HEK293 (cell line): ENCODE results near the gene ANGPTL2.

Experiments
- CTCF ChIA-PET: fragments of 350-600 bp; formaldehyde crosslinking; extraction: SDS; loops from one replicate; lab custom pipeline; 2021; ENCODE audit warnings: antibody characterized with exemption; lab: Yijun Ruan, JAX
- POLR2A ChIA-PET: fragments of 300-600 bp; formaldehyde crosslinking; extraction: SDS; loops from one replicate; lab custom pipeline; 2020; ENCODE audit warnings: antibody characterized with exemption, inconsistent platforms; lab: Yijun Ruan, JAX
- H3K27ac ChIP-seq: fragments of 200-500 bp; sonication (Bioruptor generic); 2 replicates; pipeline ENCODE4 v1.5.1; 2014; ENCODE audit warnings: low read depth, low read length, control low read depth, inconsistent platforms; ENCODE audit errors: extremely low read depth
- H3K36me3 ChIP-seq, 2 experiments: fragments of 200-500 bp in 1 of 2; sonication (Bioruptor generic) in 1 of 2; 1 replicate in 1 of 2; 2 replicates in 1 of 2; pipeline ENCODE4 v1.5.1; 2014 to 2017; ENCODE audit warnings: inconsistent platforms in 2 of 2, low read length in 2 of 2; ENCODE audit not compliant: control insufficient read depth in 2 of 2, insufficient read depth in 1 of 2
- H3K4me1 ChIP-seq: fragments of 200-500 bp; sonication (Bioruptor generic); 2 replicates; pipeline ENCODE4 v1.5.1; 2014; ENCODE audit warnings: mild to moderate bottlenecking, low read length, inconsistent platforms; ENCODE audit not compliant: control insufficient read depth, insufficient read depth
- H3K4me3 ChIP-seq: 2 replicates; pipeline ENCODE4 v1.5.1; 2011; ENCODE audit warnings: low read depth, mild to moderate bottlenecking, control low read depth, low read length, moderate library complexity
- H3K9me3 ChIP-seq: fragments of 200-500 bp; sonication (Bioruptor generic); 2 replicates; pipeline ENCODE4 v1.5.1; 2014; ENCODE audit warnings: low read depth, low read length, inconsistent platforms; ENCODE audit not compliant: control insufficient read depth, insufficient read depth
- BCL11A ChIP-seq: fragments of 450-650 bp; formaldehyde crosslinking; IDR thresholded peaks from 2 replicates; pipeline ENCODE4 v1.5.1; 2016; ENCODE audit warnings: low read depth, missing biosample characterization, missing genetic modification characterization
- BCL6B ChIP-seq: fragments of 450-650 bp; formaldehyde crosslinking; IDR thresholded peaks from 2 replicates; pipeline ENCODE4 v1.5.1; 2017; ENCODE audit warnings: missing biosample characterization, missing genetic modification characterization
- FEZF1 ChIP-seq: fragments of 450-650 bp; formaldehyde crosslinking; IDR thresholded peaks from 2 replicates; pipeline ENCODE4 v1.5.1; 2016; ENCODE audit warnings: missing biosample characterization, missing genetic modification characterization
- GLI4 ChIP-seq: fragments of 450-650 bp; formaldehyde crosslinking; IDR thresholded peaks from 2 replicates; pipeline ENCODE4 v1.5.1; 2016; ENCODE audit warnings: missing biosample characterization, missing genetic modification characterization
- INSM2 ChIP-seq: fragments of 450-650 bp; formaldehyde crosslinking; IDR thresholded peaks from 2 replicates; pipeline ENCODE4 v1.5.1; 2016; ENCODE audit warnings: missing biosample characterization, missing genetic modification characterization
- TCF7L2 ChIP-seq: IDR thresholded peaks from 2 replicates; pipeline ENCODE4 v1.6.1; 2011; ENCODE audit warnings: low read depth, mild to moderate bottlenecking, inconsistent platforms, low read length, moderate library complexity, borderline replicate concordance
- TRIM28 ChIP-seq: IDR thresholded peaks from 2 replicates; pipeline ENCODE4 v1.6.1; 2011; ENCODE audit warnings: low read length, control low read depth, borderline replicate concordance
- ZBTB17 ChIP-seq: fragments of 450-650 bp; formaldehyde crosslinking; IDR thresholded peaks from 2 replicates; pipeline ENCODE4 v1.5.1; 2016; ENCODE audit warnings: missing biosample characterization, missing genetic modification characterization
- ZNF10 ChIP-seq: fragments of 450-650 bp; formaldehyde crosslinking; IDR thresholded peaks from 2 replicates; pipeline ENCODE4 v1.5.1; 2017; ENCODE audit warnings: missing biosample characterization, missing genetic modification characterization
- ZNF140 ChIP-seq: fragments of 450-650 bp; formaldehyde crosslinking; IDR thresholded peaks from 2 replicates; pipeline ENCODE4 v1.5.1; 2016; ENCODE audit warnings: missing biosample characterization, missing genetic modification characterization
- ZNF174 ChIP-seq: fragments of 450-650 bp; formaldehyde crosslinking; IDR thresholded peaks from 2 replicates; pipeline ENCODE4 v1.5.0; 2017; ENCODE audit warnings: missing biosample characterization, mild to moderate bottlenecking, missing genetic modification characterization
- ZNF239 ChIP-seq: fragments of 450-650 bp; formaldehyde crosslinking; IDR thresholded peaks from 2 replicates; pipeline ENCODE4 v1.5.1; 2016; ENCODE audit warnings: missing biosample characterization, missing genetic modification characterization
- ZNF26 ChIP-seq: fragments of 450-650 bp; formaldehyde crosslinking; IDR thresholded peaks from 2 replicates; pipeline ENCODE4 v1.5.1; 2016; ENCODE audit warnings: missing biosample characterization, missing genetic modification characterization
- ZNF335 ChIP-seq: fragments of 450-650 bp; formaldehyde crosslinking; conservative IDR thresholded peaks from 2 replicates; pipeline ENCODE4 v1.5.1; 2016; ENCODE audit warnings: missing biosample characterization, missing genetic modification characterization
- ZNF423 ChIP-seq: fragments of 450-650 bp; formaldehyde crosslinking; IDR thresholded peaks from 2 replicates; pipeline ENCODE4 v1.5.1; 2016; ENCODE audit warnings: missing biosample characterization, missing genetic modification characterization
- ZNF48 ChIP-seq: fragments of 450-650 bp; formaldehyde crosslinking; IDR thresholded peaks from 2 replicates; pipeline ENCODE4 v1.5.1; 2016; ENCODE audit warnings: missing biosample characterization, missing genetic modification characterization
- ZNF510 ChIP-seq: fragments of 450-650 bp; formaldehyde crosslinking; IDR thresholded peaks from 2 replicates; pipeline ENCODE4 v1.5.1; 2018; ENCODE audit warnings: mild to moderate bottlenecking, missing genetic modification characterization, missing biosample characterization; ENCODE audit not compliant: insufficient replicate concordance
- ZNF530 ChIP-seq: fragments of 450-650 bp; formaldehyde crosslinking; IDR thresholded peaks from 2 replicates; pipeline ENCODE4 v1.5.1; 2016; ENCODE audit warnings: low read depth, missing biosample characterization, missing genetic modification characterization
- ZNF596 ChIP-seq: fragments of 450-650 bp; IDR thresholded peaks from 2 replicates; pipeline ENCODE4 v1.5.0; 2018; ENCODE audit warnings: missing biosample characterization, mild to moderate bottlenecking, missing genetic modification characterization, moderate library complexity
- ZNF645 ChIP-seq: fragments of 450-650 bp; formaldehyde crosslinking; IDR thresholded peaks from 2 replicates; pipeline ENCODE4; 2016; ENCODE audit warnings: missing biosample characterization, missing genetic modification characterization
- ZNF776 ChIP-seq: fragments of 450-650 bp; formaldehyde crosslinking; IDR thresholded peaks from 2 replicates; pipeline ENCODE4 v1.5.0; 2017; ENCODE audit warnings: missing biosample characterization, missing genetic modification characterization, borderline replicate concordance
- ZNF785 ChIP-seq: fragments of 450-650 bp; formaldehyde crosslinking; IDR thresholded peaks from 2 replicates; pipeline ENCODE4 v1.5.1; 2016; ENCODE audit warnings: missing biosample characterization, missing genetic modification characterization
- ZSCAN5A ChIP-seq: fragments of 450-650 bp; formaldehyde crosslinking; IDR thresholded peaks from 2 replicates; pipeline ENCODE4 v1.5.1; 2016; ENCODE audit warnings: missing biosample characterization, missing genetic modification characterization

ANGPTL2 gene

GRCh38 chr9:127136880-127137639 lies 14.6 kb upstream of the ANGPTL2 start:
- Histone ChIP-seq H3K9me3 (no peaks in the 10 kb centered on the region), H3K4me3 (no peak overlapping the region), H3K4me1 (no peaks in the 10 kb centered on the region), H3K27ac (no peak overlapping the region), H3K36me3 (no peaks in the 10 kb centered on the region)
- CTCF ChIA-PET = interaction anchor here (0.6 kb wide), 1 partner anchor 10 kb away, joined by 3 read pairs; no protein-coding TSS in a partner anchor
- no peak for TF ChIP-seq ZNF645 (tag by site-specific recombination)
- no peak for TF ChIP-seq BCL11A (tag by site-specific recombination)
- no peak for TF ChIP-seq FEZF1 (tag by site-specific recombination)
- no peak for TF ChIP-seq TRIM28
- TF ChIP-seq ZNF140 = no peak
- no peak for TF ChIP-seq ZNF48 (tag by site-specific recombination)
- no peak for TF ChIP-seq ZNF596 (tag by site-specific recombination)
- no peak for TF ChIP-seq INSM2
- no peak for TF ChIP-seq ZSCAN5A
- TF ChIP-seq ZNF174 (tag by site-specific recombination) = no peak
- no peak for TF ChIP-seq GLI4 (tag by site-specific recombination)
- no peak for TF ChIP-seq ZNF785 (tag by site-specific recombination)
- POLR2A ChIA-PET = no interaction called here

- H3K27ac ChIP-seq = no peak overlapping the region
- POLR2A ChIA-PET = no interaction called here
- CTCF ChIA-PET = no interaction called here
- H3K4me1 ChIP-seq = no peaks in the 10 kb centered on the region
- no peak overlapping the region for H3K4me3 ChIP-seq
- TF ChIP-seq ZNF785 (tag by site-specific recombination) = no peak
- no peak for TF ChIP-seq ZBTB17
- TF ChIP-seq ZNF10 (tag by site-specific recombination) = no peak
- no peak for TF ChIP-seq ZNF423 (tag by site-specific recombination)
- no peak for TF ChIP-seq ZNF510 (tag by site-specific recombination)
- H3K36me3 ChIP-seq = no peaks in the 10 kb centered on the region
- H3K9me3 ChIP-seq = no peaks in the 10 kb centered on the region
Measured at GRCh38 chr9:127136081-127136879, 13.8 kb upstream of the ANGPTL2 start.

GRCh38 chr9:127135056-127135745 lies 12.8 kb upstream of the ANGPTL2 start:
- Histone ChIP-seq H3K27ac (no peak overlapping the region), H3K4me3 (no peak overlapping the region), H3K9me3 (no peaks in the 10 kb centered on the region), H3K4me1 (no peaks in the 10 kb centered on the region), H3K36me3 (no peaks in the 10 kb centered on the region)
- ChIA-PET POLR2A (no interaction called here), CTCF (no interaction called here)
- TF ChIP-seq ZNF776 (tag by site-specific recombination) (no peak), BCL6B (tag by site-specific recombination) (no peak), ZNF335 (tag by site-specific recombination) (no peak), ZNF510 (tag by site-specific recombination) (no peak), TCF7L2 (no peak), ZNF239 (tag by site-specific recombination) (no peak), ZNF26 (no peak), ZNF530 (no peak)
